ENCODE results near the gene ATAD3C. TPM values are rescaled to one million over a fixed set of nuclear protein-coding genes. Genes with fewer than 3 reads are reported as not detected.
"Not testable (repeated sequence)": the region's sequence is repeated elsewhere in the genome, so short reads cannot be mapped to it uniquely, and the experiment has no call there.

Gene ATAD3C
- total and polyA plus RNA-seq, 2 of the 4 experiments (the other 2 are of a cell fraction): not detected

- H2BK15ac ChIP-seq (ENCODE audit: low read depth, low read length); H2AFZ ChIP-seq (replicated peaks; ENCODE audit: low read length, poor library complexity); H3K4me2 ChIP-seq (ENCODE audit: low read depth, low read length); H2BK20ac ChIP-seq (ENCODE audit: low read depth, low read length); H3K18ac ChIP-seq (ENCODE audit: low read depth, low read length); H3K23ac ChIP-seq (ENCODE audit: low read depth, low read length); H3K4me3 ChIP-seq (ENCODE audit: insufficient read depth, low read depth, low read length); ATAC-seq (ENCODE audit: low read depth); POLR2A ChIA-PET (ENCODE audit: unreplicated experiment); H4K8ac ChIP-seq (ENCODE audit: low read depth in 2 of 2, low read length in 2 of 2); H3K9me1 ChIP-seq (ENCODE audit: insufficient read depth, low read length); H3K27ac ChIP-seq (ENCODE audit: insufficient read depth, low read length); H3K56ac ChIP-seq (ENCODE audit: extremely low read depth, insufficient read depth, low read length); DNase-seq; intact Hi-C loops (cut with micrococcal nuclease); H3K4me1 ChIP-seq (ENCODE audit: control insufficient read depth, insufficient read depth, low read length); H3K14ac ChIP-seq (replicated peaks; ENCODE audit: low read depth, low read length); H2AK9ac ChIP-seq (replicated peaks; ENCODE audit: low read depth, low read length, poor library complexity); H3K9ac ChIP-seq (ENCODE audit: low read depth, low read length); dilution Hi-C loops (cut with HindIII; ENCODE audit: low sequenced_read_pairs, unreplicated experiment); H3K27me3 ChIP-seq (ENCODE audit: control insufficient read depth, insufficient read depth, low read length); H4K5ac ChIP-seq (ENCODE audit: low read depth, low read length); H2BK120ac ChIP-seq (ENCODE audit: low read depth, low read length); H2BK5ac ChIP-seq (ENCODE audit: low read depth, low read length, poor library complexity, severe bottlenecking); H2AK5ac ChIP-seq (ENCODE audit: low read depth, low read length); CTCF ChIA-PET; H3K4ac ChIP-seq (ENCODE audit: low read depth, low read length); H4K20me1 ChIP-seq (ENCODE audit: insufficient read depth, low read length); H3K9me3 ChIP-seq (ENCODE audit: control insufficient read depth, insufficient read depth, low read length); BruUV-seq (replicated peaks); in situ Hi-C loops (cut with MboI; ENCODE audit: low sequenced_read_pairs); H4K91ac ChIP-seq (ENCODE audit: insufficient read depth, low read depth, low read length): not testable (repeated sequence)
- no CpG with 5 or more reads among the region's 19 CpGs for WGBS, 2 experiments (ENCODE audit: extremely low coverage in 2 of 2, insufficient read length in 1 of 2)
- peaks cover 32% of the 10 kb centered on the region for H3K36me3 ChIP-seq (ENCODE audit: control insufficient read depth, insufficient read depth, low read length)
- peaks cover 9 to 14% of the 10 kb centered on the region in 2 experiments; a peak in 3 of 4 replicates for H3K79me1 ChIP-seq (ENCODE audit: low read depth in 1 of 2, low read length in 2 of 2)
These were observed 69.1 kb downstream of the ATAD3C start for GRCh38 chr1:1518621-1519007.

Other genes with a start within 250 kb of the ATAD3C start
- 0.18 TPM in 1 of 2 replicates, not detected in the other for gene TNFRSF18, start 243.1 kb upstream of the ATAD3C start, total RNA-seq (2012; rRNA removed)
- 1.0 and 1.2 TPM in 2 replicates for gene TNFRSF18, start 243.1 kb upstream of the ATAD3C start, polyA plus RNA-seq (2012; rRNA removed)
- not detected in 2 replicates for gene TNFRSF4, start 235.5 kb upstream of the ATAD3C start, total RNA-seq (2012; rRNA removed)
- 0.15 and 0.44 TPM in 2 replicates for gene TNFRSF4, start 235.5 kb upstream of the ATAD3C start, polyA plus RNA-seq (2012; rRNA removed)
- gene SDF4, start 217.7 kb upstream of the ATAD3C start, total RNA-seq (2012; rRNA removed): 57.0 and 69.4 TPM in 2 replicates
- 250 and 252 TPM in 2 replicates for gene SDF4, start 217.7 kb upstream of the ATAD3C start, polyA plus RNA-seq (2012; rRNA removed)
- 12.2 and 18.3 TPM in 2 replicates for gene B3GALT6, start 217.5 kb upstream of the ATAD3C start, total RNA-seq (2012; rRNA removed)
- 23.0 and 29.2 TPM in 2 replicates for gene B3GALT6, start 217.5 kb upstream of the ATAD3C start, polyA plus RNA-seq (2012; rRNA removed)
- 0.36 TPM in 1 of 2 replicates, not detected in the other for gene C1QTNF12, start 203.0 kb upstream of the ATAD3C start, total RNA-seq (2012; rRNA removed)
- 1.1 and 2.6 TPM in 2 replicates for gene C1QTNF12, start 203.0 kb upstream of the ATAD3C start, polyA plus RNA-seq (2012; rRNA removed)
- gene UBE2J2, start 175.8 kb upstream of the ATAD3C start, total RNA-seq (2012; rRNA removed): 20.3 and 20.6 TPM in 2 replicates
- 62.3 and 67.5 TPM in 2 replicates for gene UBE2J2, start 175.8 kb upstream of the ATAD3C start, polyA plus RNA-seq (2012; rRNA removed)
- gene SCNN1D, start 169.3 kb upstream of the ATAD3C start, total RNA-seq (2012; rRNA removed): 0.18 and 0.28 TPM in 2 replicates
- gene SCNN1D, start 169.3 kb upstream of the ATAD3C start, polyA plus RNA-seq (2012; rRNA removed): 3.7 and 4.4 TPM in 2 replicates
- 13.3 and 15.3 TPM in 2 replicates for gene ACAP3, start 141.8 kb upstream of the ATAD3C start, total RNA-seq (2012; rRNA removed)
- gene ACAP3, start 141.8 kb upstream of the ATAD3C start, polyA plus RNA-seq (2012; rRNA removed): 58.2 and 75.2 TPM in 2 replicates
- gene PUSL1, start 141.1 kb upstream of the ATAD3C start, total RNA-seq (2012; rRNA removed): 10.9 and 13.3 TPM in 2 replicates
- gene PUSL1, start 141.1 kb upstream of the ATAD3C start, polyA plus RNA-seq (2012; rRNA removed): 33.0 and 43.6 TPM in 2 replicates
- gene INTS11, start 125.0 kb upstream of the ATAD3C start, total RNA-seq (2012; rRNA removed): 52.5 and 56.1 TPM in 2 replicates
- gene INTS11, start 125.0 kb upstream of the ATAD3C start, polyA plus RNA-seq (2012; rRNA removed): 123 and 134 TPM in 2 replicates
- gene CPTP, start 124.9 kb upstream of the ATAD3C start, total RNA-seq (2012; rRNA removed): 2.7 and 3.1 TPM in 2 replicates
- gene CPTP, start 124.9 kb upstream of the ATAD3C start, polyA plus RNA-seq (2012; rRNA removed): 12.1 and 15.4 TPM in 2 replicates
- gene TAS1R3, start 118.4 kb upstream of the ATAD3C start, total RNA-seq (2012; rRNA removed): under 0.01 TPM in 1 of 2 replicates, not detected in the other
- 0.05 and 0.06 TPM in 2 replicates for gene TAS1R3, start 118.4 kb upstream of the ATAD3C start, polyA plus RNA-seq (2012; rRNA removed)
- 27.2 and 27.5 TPM in 2 replicates for gene DVL1, start 100.3 kb upstream of the ATAD3C start, total RNA-seq (2012; rRNA removed)
- 35.9 and 47.6 TPM in 2 replicates for gene DVL1, start 100.3 kb upstream of the ATAD3C start, polyA plus RNA-seq (2012; rRNA removed)
- gene MXRA8, start 91.1 kb upstream of the ATAD3C start, total RNA-seq (2012; rRNA removed): 92.5 and 97.8 TPM in 2 replicates
- gene MXRA8, start 91.1 kb upstream of the ATAD3C start, polyA plus RNA-seq (2012; rRNA removed): 469 and 502 TPM in 2 replicates
- gene AURKAIP1, start 74.5 kb upstream of the ATAD3C start, total RNA-seq (2012; rRNA removed): 45.7 and 63.0 TPM in 2 replicates
- gene AURKAIP1, start 74.5 kb upstream of the ATAD3C start, polyA plus RNA-seq (2012; rRNA removed): 107 and 129 TPM in 2 replicates
- 53.9 and 61.1 TPM in 2 replicates for gene CCNL2, start 50.4 kb upstream of the ATAD3C start, total RNA-seq (2012; rRNA removed)
- gene CCNL2, start 50.4 kb upstream of the ATAD3C start, polyA plus RNA-seq (2012; rRNA removed): 209 and 239 TPM in 2 replicates
- gene MRPL20, start 42.4 kb upstream of the ATAD3C start, total RNA-seq (2012; rRNA removed): 141 and 149 TPM in 2 replicates
- gene MRPL20, start 42.4 kb upstream of the ATAD3C start, polyA plus RNA-seq (2012; rRNA removed): 157 and 172 TPM in 2 replicates
- under 0.01 TPM in 1 of 2 replicates, not detected in the other for gene ANKRD65, start 28.4 kb upstream of the ATAD3C start, total RNA-seq (2012; rRNA removed)
- gene ANKRD65, start 28.4 kb upstream of the ATAD3C start, polyA plus RNA-seq (2012; rRNA removed): 0.09 and 0.11 TPM in 2 replicates
- gene VWA1, start 14.0 kb upstream of the ATAD3C start, total RNA-seq (2012; rRNA removed): 0.83 and 1.1 TPM in 2 replicates
- gene VWA1, start 14.0 kb upstream of the ATAD3C start, polyA plus RNA-seq (2012; rRNA removed): 6.1 and 9.2 TPM in 2 replicates
- 13.8 and 28.6 TPM in 2 replicates for gene ATAD3B, start 22.1 kb downstream of the ATAD3C start, total RNA-seq (2012; rRNA removed)
- 29.0 and 38.7 TPM in 2 replicates for gene ATAD3B, start 22.1 kb downstream of the ATAD3C start, polyA plus RNA-seq (2012; rRNA removed)
- gene ATAD3A, start 62.5 kb downstream of the ATAD3C start, total RNA-seq (2012; rRNA removed): 26.1 and 27.2 TPM in 2 replicates
- 33.9 and 34.0 TPM in 2 replicates for gene ATAD3A, start 62.5 kb downstream of the ATAD3C start, polyA plus RNA-seq (2012; rRNA removed)
- gene TMEM240, start 90.9 kb downstream of the ATAD3C start, total RNA-seq (2012; rRNA removed): 1.1 and 1.6 TPM in 2 replicates
- 7.6 and 10.2 TPM in 2 replicates for gene TMEM240, start 90.9 kb downstream of the ATAD3C start, polyA plus RNA-seq (2012; rRNA removed)
- gene SSU72, start 125.2 kb downstream of the ATAD3C start, total RNA-seq (2012; rRNA removed): 33.7 and 43.3 TPM in 2 replicates
- gene SSU72, start 125.2 kb downstream of the ATAD3C start, polyA plus RNA-seq (2012; rRNA removed): 88.4 and 94.0 TPM in 2 replicates
- 0.28 and 0.36 TPM in 2 replicates for gene FNDC10, start 150.4 kb downstream of the ATAD3C start, total RNA-seq (2012; rRNA removed)
- 5.8 and 7.6 TPM in 2 replicates for gene FNDC10, start 150.4 kb downstream of the ATAD3C start, polyA plus RNA-seq (2012; rRNA removed)
- 17.2 and 18.1 TPM in 2 replicates for gene MIB2, start 165.8 kb downstream of the ATAD3C start, total RNA-seq (2012; rRNA removed)
- 47.8 and 58.0 TPM in 2 replicates for gene MIB2, start 165.8 kb downstream of the ATAD3C start, polyA plus RNA-seq (2012; rRNA removed)
- gene MMP23B, start 182.5 kb downstream of the ATAD3C start, total RNA-seq (2012; rRNA removed): 1.1 and 1.4 TPM in 2 replicates
- 5.4 and 9.1 TPM in 2 replicates for gene MMP23B, start 182.5 kb downstream of the ATAD3C start, polyA plus RNA-seq (2012; rRNA removed)
- 8.2 and 8.9 TPM in 2 replicates for gene CDK11B, start 209.3 kb downstream of the ATAD3C start, total RNA-seq (2012; rRNA removed)
- 16.3 and 19.1 TPM in 2 replicates for gene CDK11B, start 209.3 kb downstream of the ATAD3C start, polyA plus RNA-seq (2012; rRNA removed)
- 13.9 and 14.9 TPM in 2 replicates for gene SLC35E2B, start 243.1 kb downstream of the ATAD3C start, total RNA-seq (2012; rRNA removed)
- 25.1 and 30.2 TPM in 2 replicates for gene SLC35E2B, start 243.1 kb downstream of the ATAD3C start, polyA plus RNA-seq (2012; rRNA removed)